Esophagus muscularis mucosa (tissue), 4 donors: ENCODE results near the gene LY6G5C. TPM values are rescaled to one million over a fixed set of nuclear protein-coding genes. Genes with fewer than 3 reads are reported as not detected.

ENCODE experiments used
- DNase-seq: peaks from one replicate; pipeline ENCODE4 v3.0.0-alpha.2; 2017; ENCODE audit errors: extremely low spot score
- H3K27ac ChIP-seq, 4 donors: fragments of 200-600 bp; sonication (generic); replicated peaks in 1 of 4; 1 replicate in 3 of 4; 2 replicates in 1 of 4; pipeline ENCODE4 v1.5.1; 2016 to 2019; ENCODE audit warnings: mild to moderate bottlenecking in 1 of 4
- H3K27me3 ChIP-seq, 4 donors: fragments of 200-600 bp; sonication (generic); one replicate each; pipeline versions ENCODE4 v1.5.1 to v1.6.0; 2016 to 2019
- H3K36me3 ChIP-seq, 4 donors: fragments of 200-600 bp; sonication (generic); one replicate each; pipeline ENCODE4 v1.5.1; 2016 to 2019
- H3K4me1 ChIP-seq, 4 donors: fragments of 200-600 bp; sonication (generic); one replicate each; pipeline ENCODE4 v1.5.1; 2016 to 2019
- H3K4me3 ChIP-seq, 4 donors: fragments of 200-600 bp; sonication (generic); 1 replicate in 2 of 4; 2 replicates in 2 of 4; pipeline ENCODE4 v1.5.1; 2016 to 2019; ENCODE audit warnings: mild to moderate bottlenecking in 4 of 4, moderate library complexity in 1 of 4
- H3K9me3 ChIP-seq, 4 donors: fragments of 200-600 bp; sonication (generic); 1 replicate in 3 of 4; 2 replicates in 1 of 4; pipeline ENCODE4 v1.5.1; 2016 to 2019
- EP300 ChIP-seq: sonication (generic); formaldehyde crosslinking; IDR thresholded peaks from one replicate; pipeline ENCODE4 v1.6.1; 2017; ENCODE audit warnings: antibody characterized with exemption
- POLR2A ChIP-seq: fragments of 450-650 bp; IDR thresholded peaks from one replicate; pipeline ENCODE4 v1.6.1; 2017; ENCODE audit warnings: antibody characterized with exemption, moderate library complexity, mild to moderate bottlenecking, low read depth
- POLR2AphosphoS5 ChIP-seq, 2 donors: sonication (generic); formaldehyde crosslinking; IDR thresholded peaks; one replicate each; pipeline ENCODE4 v1.6.1; 2017; ENCODE audit warnings: antibody characterized with exemption in 2 of 2
- WGBS: methylation state at CpG from one replicate; pipeline ENCODE4 v1.1.5; 2018; 5-methylcytosine and 5-hydroxymethylcytosine counted together
- intact Hi-C: fragments of 100-400 bp; cut with DNase I; formaldehyde crosslinking; loops from one replicate; pipeline ENCODE4 v1.15.1; 2023
- total RNA-seq, 4 donors: library from RNA; depleted of rRNA; stranded (reverse); fragments of >200 nt; gene quantifications; one replicate each; pipeline versions ENCODE4 v1.1.0 to v1.2.1, GENCODE V29; 2016
- TF ChIP-seq, protein P1 (sequence below), 3 experiments: fragments of 200-600 bp in 2 of 3; fragments of 450-650 bp in 1 of 3; sonication (generic) in 2 of 3; IDR thresholded peaks; one replicate each; pipeline ENCODE4 v1.5.1; 2017 to 2019; ENCODE audit warnings: antibody characterized with exemption in 3 of 3, mild to moderate bottlenecking in 2 of 3, moderate library complexity in 1 of 3

Gene LY6G5C
- total RNA-seq, 4 donors from 2014 or later = 2.0 to 2.9 TPM; not detected in 2

DNA sequence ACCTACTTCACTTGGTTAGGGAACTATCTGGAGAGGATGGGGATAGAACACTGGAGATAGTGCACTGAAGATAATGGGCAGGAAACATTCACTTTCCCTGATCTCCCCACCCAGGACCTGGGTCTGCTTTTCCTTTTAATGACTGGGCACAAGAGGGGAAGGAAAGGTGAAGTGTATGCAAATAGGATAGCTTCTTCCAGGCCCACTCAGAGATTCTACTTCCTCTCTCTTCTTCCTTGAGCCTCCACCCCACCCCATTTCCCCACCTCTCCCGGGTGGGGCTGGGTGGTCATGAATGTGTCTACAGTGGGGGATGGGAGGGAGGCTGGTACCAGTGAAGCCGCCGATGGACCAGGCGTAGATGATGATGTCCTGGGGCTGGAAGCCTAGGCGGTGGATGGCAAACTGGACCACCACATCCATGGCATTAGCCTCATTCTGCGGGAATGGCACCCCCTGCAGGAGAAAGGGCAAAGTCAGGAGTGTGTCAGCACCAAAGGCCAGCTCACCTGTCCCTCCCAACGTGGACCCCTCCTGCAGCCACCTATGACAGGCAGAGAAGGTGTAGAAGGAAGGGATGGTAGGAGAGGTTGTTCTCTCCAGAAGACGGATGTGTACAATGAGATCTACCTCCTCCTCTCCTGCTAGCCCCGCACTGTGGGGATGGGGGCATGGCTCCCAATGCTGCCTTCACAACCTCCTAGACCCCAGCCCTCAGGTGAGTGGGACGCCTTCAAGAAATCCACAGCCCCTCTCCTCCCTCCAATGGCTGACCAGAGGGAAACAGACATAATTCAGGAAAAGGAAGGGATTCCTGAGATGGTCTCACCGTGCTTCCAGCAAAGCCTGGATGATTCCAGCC lies 8.6 kb upstream of the LY6G5C start:
- Histone ChIP-seq H3K27me3 (no peaks in the 10 kb centered on the region), H3K9me3 (no peaks in the 10 kb centered on the region), H3K36me3 (peaks cover 55 to 96% (median 91%) of the 10 kb centered on the region in 4 donors), H3K4me1 (no peaks in the 10 kb centered on the region), H3K27ac (no peak overlapping the region), H3K4me3 (no peak overlapping the region)
- no peak for DNase-seq
- TF ChIP-seq EP300 (no peak), POLR2AphosphoS5 (IDR thresholded peaks at IDR 0.05) (no peak), POLR2A (no peak)
- TF ChIP-seq, protein P1, sequence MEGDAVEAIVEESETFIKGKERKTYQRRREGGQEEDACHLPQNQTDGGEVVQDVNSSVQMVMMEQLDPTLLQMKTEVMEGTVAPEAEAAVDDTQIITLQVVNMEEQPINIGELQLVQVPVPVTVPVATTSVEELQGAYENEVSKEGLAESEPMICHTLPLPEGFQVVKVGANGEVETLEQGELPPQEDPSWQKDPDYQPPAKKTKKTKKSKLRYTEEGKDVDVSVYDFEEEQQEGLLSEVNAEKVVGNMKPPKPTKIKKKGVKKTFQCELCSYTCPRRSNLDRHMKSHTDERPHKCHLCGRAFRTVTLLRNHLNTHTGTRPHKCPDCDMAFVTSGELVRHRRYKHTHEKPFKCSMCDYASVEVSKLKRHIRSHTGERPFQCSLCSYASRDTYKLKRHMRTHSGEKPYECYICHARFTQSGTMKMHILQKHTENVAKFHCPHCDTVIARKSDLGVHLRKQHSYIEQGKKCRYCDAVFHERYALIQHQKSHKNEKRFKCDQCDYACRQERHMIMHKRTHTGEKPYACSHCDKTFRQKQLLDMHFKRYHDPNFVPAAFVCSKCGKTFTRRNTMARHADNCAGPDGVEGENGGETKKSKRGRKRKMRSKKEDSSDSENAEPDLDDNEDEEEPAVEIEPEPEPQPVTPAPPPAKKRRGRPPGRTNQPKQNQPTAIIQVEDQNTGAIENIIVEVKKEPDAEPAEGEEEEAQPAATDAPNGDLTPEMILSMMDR (IDR thresholded peaks at IDR 0.05) = peak in 1 of 3 experiments; percentile 23
- WGBS = 83% methylated on average over 9 of the region's 11 CpGs
- intact Hi-C loops = loop anchor here (10.0 kb wide), 1 partner anchor 175 kb away; the partner anchor contains the start of gene NEU1

DNA sequence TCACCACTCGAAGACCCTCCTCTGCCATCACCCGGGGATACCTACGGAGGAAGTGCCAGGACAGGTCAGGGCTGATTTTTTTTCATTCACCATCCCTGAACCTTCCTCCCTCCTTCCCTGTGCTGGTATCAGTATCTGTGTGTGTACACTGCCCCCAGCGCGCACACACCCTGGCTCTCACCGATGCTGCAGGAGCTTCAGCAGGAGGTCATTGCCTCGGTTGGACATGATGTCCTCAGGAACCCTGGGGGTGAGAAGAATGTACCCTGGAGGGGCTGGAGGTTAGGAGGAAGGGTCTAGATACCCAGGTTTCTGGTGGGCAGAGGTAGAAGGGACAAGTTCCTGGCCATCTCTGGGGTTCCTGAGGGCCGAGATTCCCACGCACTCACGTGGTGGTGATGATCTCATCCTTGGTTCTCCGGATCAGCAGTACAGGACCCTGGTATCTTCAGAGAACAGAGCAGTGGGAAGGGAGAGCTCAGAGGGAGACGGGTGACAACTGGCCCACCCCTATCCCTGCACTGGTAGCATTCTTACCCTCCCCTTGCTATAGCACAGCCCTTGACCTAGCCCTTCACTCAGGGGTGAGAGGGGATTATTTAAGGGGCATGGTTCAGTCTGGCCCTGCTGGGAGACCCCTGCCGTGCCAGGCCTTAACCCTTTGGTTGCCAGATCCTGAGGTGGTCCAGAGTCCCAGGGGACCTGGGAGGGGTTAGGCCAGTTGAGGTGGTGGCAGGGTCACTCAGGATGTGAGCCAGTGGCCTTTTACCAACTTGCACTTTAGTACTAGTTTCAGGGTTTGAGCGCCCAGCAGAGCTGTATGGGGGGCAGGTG lies 7.2 kb upstream of the LY6G5C start:
- no peaks in the 10 kb centered on the region for H3K9me3 ChIP-seq
- H3K27ac ChIP-seq = no peak overlapping the region
- H3K4me3 ChIP-seq = no peak overlapping the region
- H3K27me3 ChIP-seq = no peaks in the 10 kb centered on the region
- peaks cover 0 to 7% (median 6%) of the 10 kb centered on the region in 4 donors for H3K4me1 ChIP-seq
- peaks cover 43 to 86% (median 77%) of the 10 kb centered on the region in 4 donors for H3K36me3 ChIP-seq
- 79% methylated on average over 14 of the region's 14 CpGs for WGBS
- intact Hi-C loops = loop anchor here (10.0 kb wide), 1 partner anchor 177 kb away; the partner anchor contains the start of gene NEU1
- no peak for DNase-seq
- TF ChIP-seq, protein P1 (IDR thresholded peaks at IDR 0.05) = no peak
- no peak for TF ChIP-seq POLR2A
- TF ChIP-seq EP300 = no peak
- no peak for TF ChIP-seq POLR2AphosphoS5 (IDR thresholded peaks at IDR 0.05)

- H3K27ac ChIP-seq = no peak overlapping the region
- 77% methylated on average over 8 of the region's 8 CpGs for WGBS
- H3K27me3 ChIP-seq = no peaks in the 10 kb centered on the region
- DNase-seq = no peak
- TF ChIP-seq, protein P1 (IDR thresholded peaks at IDR 0.05) = no peak
- TF ChIP-seq POLR2AphosphoS5 (IDR thresholded peaks at IDR 0.05) (no peak), POLR2A (no peak), EP300 (no peak)
- intact Hi-C loops = loop anchor here (10.0 kb wide), 1 partner anchor 177 kb away; the partner anchor contains the start of gene NEU1
- peaks cover 39 to 79% (median 70%) of the 10 kb centered on the region in 4 donors for H3K36me3 ChIP-seq
- H3K4me3 ChIP-seq = no peak overlapping the region
- no peaks in the 10 kb centered on the region for H3K9me3 ChIP-seq
- H3K4me1 ChIP-seq = peaks cover 0 to 11% (median 10%) of the 10 kb centered on the region in 4 donors
These were observed 6.5 kb upstream of the LY6G5C start for GRCh38 chr6:31687321-31687720.

GRCh38 chr6:31686483-31686882 lies 5.6 kb upstream of the LY6G5C start:
- Histone ChIP-seq H3K27me3 (no peaks in the 10 kb centered on the region), H3K36me3 (peaks cover 36 to 71% (median 61%) of the 10 kb centered on the region in 4 donors), H3K4me3 (no peak overlapping the region), H3K9me3 (no peaks in the 10 kb centered on the region), H3K27ac (no peak overlapping the region), H3K4me1 (peaks cover 0 to 16% (median 15%) of the 10 kb centered on the region in 4 donors)
- 77% methylated on average over 5 of the region's 5 CpGs for WGBS
- intact Hi-C loops = loop anchor here (10.0 kb wide), 1 partner anchor 178 kb away; the partner anchor contains the start of gene NEU1
- DNase-seq = no peak
- TF ChIP-seq, protein P1 (IDR thresholded peaks at IDR 0.05) = no peak
- TF ChIP-seq EP300 = no peak
- TF ChIP-seq POLR2AphosphoS5 (IDR thresholded peaks at IDR 0.05) = no peak
- TF ChIP-seq POLR2A = no peak
